ENCODE data around the gene TTN.

DNA sequence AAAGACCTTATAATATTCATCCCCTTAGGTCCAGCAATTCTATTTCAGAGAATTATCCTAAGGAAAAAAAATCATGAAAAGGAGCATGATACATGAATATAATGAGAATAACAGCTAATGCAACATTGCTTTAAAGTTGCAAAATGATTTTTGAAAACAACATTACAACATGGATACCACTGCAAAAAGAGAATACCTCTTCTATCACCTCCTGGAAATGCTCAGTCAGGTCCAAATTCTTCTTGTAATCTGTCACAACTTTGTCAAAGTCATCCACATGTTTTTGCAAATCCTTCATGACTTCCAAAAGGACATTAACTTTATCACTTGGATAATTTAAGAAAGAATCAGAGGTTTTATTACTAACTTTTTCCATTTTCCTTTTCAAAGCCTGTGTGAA lies 47.9 kb upstream of the TTN start:
- no peak for TF ChIP-seq POLR2A (IDR thresholded peaks at IDR 0.05; ENCODE audit: low read depth, low read length)
- no peak for TF ChIP-seq TAF1 (IDR thresholded peaks at IDR 0.05; ENCODE audit: borderline replicate concordance, low read depth, low read length)
